GM10847 (cell line): Measurements from ENCODE around the gene LRRK1.

Source experiments
- POLR2A ChIP-seq: IDR thresholded peaks from 2 replicates; pipeline ENCODE4 v1.6.1; 2011; ENCODE audit not compliant: insufficient read length; ENCODE audit errors: extremely low read depth

The LRRK1 gene

GRCh38 chr15:101031213-101031612, 112.1 kb downstream of the LRRK1 start:
- TF ChIP-seq POLR2A, result no peak

DNA sequence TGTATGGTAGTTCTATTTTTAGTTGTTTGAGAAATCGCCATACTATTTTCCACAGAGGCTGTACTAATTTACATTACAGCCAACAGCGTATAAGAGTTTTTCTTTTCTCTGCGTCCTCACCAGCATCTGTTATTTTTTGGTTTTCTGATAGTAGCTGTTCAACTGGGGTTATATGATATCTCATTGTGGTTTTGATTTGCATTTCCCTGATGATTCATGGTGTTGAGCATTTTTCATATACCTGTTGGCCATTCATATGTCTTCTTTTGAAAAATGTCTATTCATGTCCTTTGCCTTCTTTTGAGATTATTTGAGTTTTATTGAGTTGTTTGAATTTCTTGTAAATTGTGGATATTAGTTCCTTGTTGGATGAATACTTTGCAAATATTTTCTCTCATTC, 114.6 kb downstream of the LRRK1 start:
- TF ChIP-seq POLR2A, result no peak

GRCh38 chr15:101035611-101036010, 116.5 kb downstream of the LRRK1 start:
- no peak for TF ChIP-seq POLR2A

- no peak for TF ChIP-seq POLR2A
Observed at GRCh38 chr15:101036189-101036588, 117.0 kb downstream of the LRRK1 start.

- TF ChIP-seq POLR2A, result no peak
Observed at GRCh38 chr15:101037090-101037830, 118.1 kb downstream of the LRRK1 start.

- TF ChIP-seq POLR2A, result no peak
Observed at GRCh38 chr15:101038327-101039003, 119.3 kb downstream of the LRRK1 start.

DNA sequence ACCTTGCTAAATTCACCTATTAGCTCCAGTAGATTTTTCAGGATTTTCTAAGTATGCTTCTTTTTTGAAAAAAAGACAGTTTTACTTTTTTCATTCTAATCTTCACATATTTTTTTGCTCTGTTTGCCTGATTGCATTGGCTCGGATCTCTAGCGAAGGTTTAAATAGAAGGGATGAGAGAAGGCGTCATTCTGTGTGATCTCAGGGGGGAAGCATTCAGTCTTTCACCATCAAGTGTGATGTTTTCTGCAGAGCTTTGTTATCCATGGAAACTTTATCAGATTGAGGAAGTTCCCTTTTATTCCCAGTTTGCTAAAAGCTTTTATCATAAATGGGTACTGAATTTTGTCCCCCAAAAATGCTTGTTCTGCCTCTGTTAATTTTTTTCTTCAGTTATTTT, 120.3 kb downstream of the LRRK1 start:
- no peak for TF ChIP-seq POLR2A

GRCh38 chr15:101042320-101042719, 123.2 kb downstream of the LRRK1 start:
- TF ChIP-seq POLR2A, result no peak

DNA sequence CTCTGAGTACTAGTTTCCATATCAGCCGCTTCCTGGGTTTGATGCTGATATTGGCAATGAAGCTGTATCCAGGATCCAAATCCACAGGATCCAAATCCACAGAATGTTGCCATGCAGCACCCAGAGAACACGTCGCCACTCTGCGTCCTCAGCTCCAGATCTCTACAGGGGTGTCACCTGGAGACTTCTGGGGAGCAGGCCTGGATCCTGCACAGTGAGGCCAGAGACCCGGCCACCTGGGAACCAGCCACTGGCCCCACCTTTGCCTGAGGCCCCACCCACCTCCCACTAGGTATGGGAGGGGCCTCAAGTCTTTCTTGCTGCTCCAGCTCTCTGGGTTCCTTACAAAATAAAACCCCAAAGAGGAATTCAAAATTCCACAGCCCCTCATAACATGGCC, 123.9 kb downstream of the LRRK1 start:
- TF ChIP-seq POLR2A, result no peak

DNA sequence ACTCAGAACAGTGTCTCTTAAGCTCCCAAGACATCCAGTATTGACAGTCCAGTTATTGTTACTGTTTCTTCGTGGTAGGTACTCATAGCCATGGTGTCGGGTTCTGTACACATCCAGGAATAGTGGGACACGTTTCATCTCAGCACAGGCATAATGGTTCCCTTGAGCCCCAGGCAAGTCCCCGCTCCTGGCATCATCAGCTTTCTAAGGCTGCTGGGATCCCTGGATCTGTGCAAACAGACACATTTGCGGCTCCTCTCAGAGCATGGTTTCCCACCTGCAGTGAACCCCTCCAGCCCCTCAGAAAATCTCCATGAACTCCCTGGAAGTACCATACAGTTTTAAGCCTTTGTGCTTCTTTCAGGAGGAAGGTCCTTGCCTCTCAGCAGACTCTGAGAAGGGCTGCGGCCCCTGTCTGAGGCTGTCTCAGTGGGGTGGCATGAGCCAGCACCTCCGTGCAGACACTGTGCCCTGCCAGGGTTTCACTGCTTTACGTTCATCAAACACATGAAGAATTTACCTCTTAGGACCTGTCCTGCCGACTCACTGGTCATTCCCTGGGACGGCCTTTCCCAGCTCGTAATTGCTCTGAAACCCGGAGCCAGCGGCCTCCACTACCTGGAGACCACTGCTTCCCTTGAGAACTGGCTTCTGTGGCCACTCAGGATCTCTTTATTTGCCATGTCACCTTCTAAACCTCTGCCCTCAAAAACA, 124.9 kb downstream of the LRRK1 start:
- no peak for TF ChIP-seq POLR2A

- no peak for TF ChIP-seq POLR2A
Observed at GRCh38 chr15:101044625-101045235, 125.6 kb downstream of the LRRK1 start.

DNA sequence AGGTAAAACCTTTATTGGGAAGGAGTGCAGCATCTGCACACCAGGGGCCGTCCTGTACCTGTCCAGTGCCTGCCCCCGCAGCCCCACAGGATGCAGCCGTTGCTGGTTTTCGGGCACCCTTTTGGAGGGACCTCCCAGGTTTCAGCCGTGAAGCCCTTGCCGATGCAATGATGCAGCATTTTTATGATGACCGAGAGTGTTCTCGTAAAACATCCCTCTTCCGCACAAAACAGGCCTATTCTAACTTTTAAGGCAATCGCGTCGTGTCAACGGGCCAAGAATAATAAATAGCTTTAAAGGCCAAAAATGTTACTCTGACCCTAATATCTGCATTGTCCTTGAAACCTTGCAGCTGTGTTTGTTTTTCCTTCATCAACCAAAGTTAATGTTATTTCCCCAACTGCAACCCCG, 126.1 kb downstream of the LRRK1 start:
- no peak for TF ChIP-seq POLR2A

DNA sequence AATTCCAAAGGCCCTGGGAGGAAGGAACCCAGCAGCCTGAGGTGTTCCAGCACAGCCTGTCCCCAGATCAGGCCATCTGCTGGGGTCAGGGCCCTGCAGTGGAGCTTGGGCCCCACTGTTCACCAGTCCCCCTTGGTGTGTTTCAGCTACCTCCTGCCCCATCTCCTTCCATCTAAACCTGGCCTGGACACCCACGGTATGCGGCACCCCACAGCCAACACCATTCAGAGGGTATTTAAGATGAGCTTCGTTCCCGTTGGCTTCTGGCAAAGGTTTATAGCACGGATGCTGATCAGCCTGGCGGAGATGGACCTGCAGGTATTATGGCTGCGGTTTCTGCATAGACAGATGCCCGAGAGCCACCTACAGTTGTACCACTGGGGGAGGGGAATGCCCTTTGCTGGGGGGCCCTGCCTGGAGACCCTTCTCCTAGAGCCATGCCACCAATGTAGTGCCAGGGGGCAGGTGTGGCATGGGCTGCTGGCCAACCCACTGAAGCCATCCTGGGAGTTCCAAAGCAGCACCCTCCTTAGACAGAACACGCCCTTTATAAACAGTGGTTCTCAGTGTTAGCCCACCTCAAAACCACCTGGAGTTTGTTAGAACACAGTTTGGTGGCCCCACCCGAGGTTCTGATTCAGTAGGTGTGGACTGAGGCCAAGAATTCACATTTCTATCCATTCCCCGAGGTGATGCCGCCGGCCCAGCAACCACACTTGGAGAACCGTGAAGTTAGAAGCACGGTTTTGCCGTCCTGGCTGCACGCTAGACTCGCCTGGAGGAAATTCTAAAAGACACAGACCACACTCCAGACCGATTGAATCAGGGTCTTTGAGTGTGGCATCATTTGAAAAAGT, 126.9 kb downstream of the LRRK1 start:
- TF ChIP-seq POLR2A, result no peak

GRCh38 chr15:101046826-101047225, 127.7 kb downstream of the LRRK1 start:
- no peak for TF ChIP-seq POLR2A

DNA sequence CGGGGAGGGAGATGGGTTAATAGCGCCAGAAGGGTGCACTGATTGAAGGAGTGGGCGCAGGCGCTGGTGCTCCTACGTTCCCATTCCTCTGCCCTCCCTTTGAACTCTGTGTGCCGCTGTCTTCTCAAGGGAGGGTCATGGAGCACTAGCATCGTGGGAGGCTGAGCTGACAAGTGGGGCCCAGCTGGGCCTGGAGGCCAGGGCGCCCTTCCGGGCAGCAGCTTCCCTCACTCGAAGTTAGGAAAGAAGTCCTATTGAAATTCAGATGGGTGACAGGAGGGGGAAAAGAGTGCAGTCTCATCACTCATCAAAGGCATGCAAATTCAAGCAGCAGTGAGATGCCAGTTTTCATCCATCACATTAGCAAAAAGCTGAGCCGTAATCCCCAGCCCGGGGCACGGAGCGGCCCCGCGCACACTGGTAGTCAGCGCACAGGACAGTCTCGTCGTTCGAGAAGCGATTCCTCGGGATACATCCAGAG, 128.2 kb downstream of the LRRK1 start:
- no peak for TF ChIP-seq POLR2A
